Measurements from ENCODE around the gene PRICKLE3.

- no peak for TF ChIP-seq POLR2A (IDR thresholded peaks at IDR 0.05)
- no peak for TF ChIP-seq CTCF (IDR thresholded peaks at IDR 0.05)
These were observed 28.9 kb upstream of the PRICKLE3 start for GRCh38 chrX:49214996-49215526.

All from thyroid gland (tissue), 4 donors.